Activated CD4-positive, CD25-positive, alpha-beta regulatory T cell treated with anti-CD3 and anti-CD28 coated beads, Interleukin-2, amount 50 U/mL, for 16 hours (primary cell): Measurements from ENCODE around the gene SCN10A.

Experiments used
- DNase-seq: peaks from one replicate; pipeline ENCODE4 v3.0.0-alpha.2; 2020; ENCODE audit warnings: low read depth, low spot score

Gene SCN10A

DNA sequence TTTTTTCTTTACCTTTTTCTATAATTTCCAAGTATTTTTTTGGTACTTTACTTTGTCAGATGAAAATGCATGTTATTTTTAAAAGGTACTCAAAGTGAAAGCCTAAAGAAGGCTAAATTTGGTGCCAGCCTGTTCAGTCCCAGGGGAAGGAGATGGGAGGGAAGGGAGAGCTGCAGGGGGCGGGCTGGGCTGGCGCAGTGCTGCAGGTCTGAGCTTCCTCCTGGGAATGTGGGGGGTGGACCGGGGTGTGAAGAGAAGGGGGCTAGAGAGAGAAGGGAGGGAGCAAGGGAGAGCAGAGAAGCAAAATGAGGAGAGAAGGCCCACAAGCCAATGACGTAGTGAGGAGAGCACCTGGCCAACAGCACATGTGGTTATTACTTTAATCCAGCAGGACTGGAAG, 95.6 kb downstream of the SCN10A start:
- no peak for DNase-seq

DNA sequence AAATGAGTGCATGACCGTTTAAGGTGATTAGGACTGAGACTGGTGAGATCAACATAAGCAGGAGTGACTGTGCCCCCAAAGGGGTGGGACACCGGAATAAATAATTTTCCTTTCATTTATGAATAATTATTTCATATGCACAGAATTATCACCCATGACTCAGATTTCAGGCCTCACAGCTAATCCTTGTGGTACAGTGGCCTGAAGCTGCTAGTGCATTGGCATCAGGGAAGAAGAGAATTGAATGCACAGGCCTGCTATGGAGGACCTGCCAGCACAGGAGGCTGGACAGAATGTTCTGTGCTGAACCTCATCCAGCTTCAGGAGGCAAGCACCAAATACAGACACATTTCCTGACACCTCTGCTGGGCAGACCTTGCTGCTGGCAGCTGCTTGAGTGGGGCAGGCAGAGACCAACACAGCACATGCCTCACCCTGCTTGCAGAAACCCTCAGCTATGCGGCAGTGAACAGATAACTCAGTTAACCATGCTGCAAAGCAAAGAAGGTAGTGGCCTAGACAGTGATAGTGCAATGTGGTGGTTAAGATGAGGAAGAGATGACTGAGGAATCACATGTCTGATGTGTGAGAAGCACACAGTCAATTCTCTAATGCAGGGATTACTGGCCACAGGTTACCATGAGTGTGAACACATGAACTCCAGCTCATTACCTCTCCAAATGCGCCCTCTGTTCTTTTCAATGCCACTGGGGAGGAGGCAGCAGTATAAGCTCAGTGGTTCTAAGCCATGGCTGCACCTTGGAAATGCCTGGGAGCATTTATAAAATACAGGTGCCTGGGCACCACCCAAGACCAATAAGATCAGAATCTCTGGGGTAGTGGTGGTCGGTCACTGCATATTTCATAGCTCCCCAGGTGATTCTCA, 98.4 kb downstream of the SCN10A start:
- DNase-seq = no peak

DNA sequence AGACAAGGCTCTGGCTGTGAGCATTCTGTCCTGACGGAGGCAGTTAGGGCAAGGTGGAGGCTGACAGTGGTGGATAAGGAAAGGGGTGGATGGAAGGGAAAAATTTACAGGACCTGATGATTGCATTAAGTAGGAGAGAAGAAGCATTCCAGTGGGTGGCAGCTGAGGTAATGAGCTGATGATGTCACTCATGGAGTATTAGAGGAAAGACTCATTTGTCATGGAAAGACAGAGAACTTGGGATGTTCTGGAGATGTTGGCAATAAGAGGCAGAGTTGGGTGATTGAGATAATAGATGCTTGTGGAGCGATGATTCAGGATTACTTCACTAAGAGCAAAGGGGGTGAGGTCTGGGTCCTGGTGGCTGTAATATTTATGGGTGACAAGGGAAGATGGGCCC, 102.9 kb downstream of the SCN10A start:
- DNase-seq = no peak

DNA sequence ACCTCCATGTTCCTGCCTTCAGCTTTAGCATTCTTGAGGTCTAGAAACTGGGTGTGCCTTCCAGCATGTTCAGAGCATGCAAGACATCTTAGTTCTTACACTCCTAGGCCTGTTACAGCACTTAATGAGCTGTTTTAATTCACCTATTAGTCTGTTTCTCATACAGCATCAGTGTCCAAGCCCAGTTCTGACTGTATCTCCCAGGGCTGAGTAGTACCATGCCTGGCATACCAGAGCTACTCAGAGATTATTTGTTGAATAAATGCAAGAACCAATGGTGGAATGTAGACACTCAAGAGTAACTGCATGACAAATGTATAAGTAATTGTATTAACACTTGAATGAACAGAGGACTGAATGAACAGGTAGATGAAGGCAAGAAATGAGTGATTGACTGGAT, 104.7 kb downstream of the SCN10A start:
- no peak for DNase-seq

DNA sequence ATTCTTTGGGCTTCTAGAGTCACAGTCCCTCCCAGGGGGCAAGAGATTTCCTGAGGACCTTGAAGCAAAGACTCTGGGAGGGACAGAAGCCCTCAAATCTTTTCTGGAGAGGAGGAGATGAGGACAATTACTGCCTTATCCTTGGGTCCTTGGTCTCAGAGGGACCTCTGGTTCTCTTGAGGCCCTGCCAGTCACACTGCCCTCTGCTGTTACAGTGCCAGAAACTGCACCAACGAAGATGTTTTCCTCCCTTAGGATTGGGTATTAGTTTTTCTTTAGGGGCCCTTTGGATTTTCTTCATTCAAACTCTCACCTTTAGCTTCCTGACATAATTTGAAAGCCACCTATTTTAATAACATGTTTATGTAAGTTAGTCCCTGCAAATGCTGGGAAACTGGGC, 108.3 kb downstream of the SCN10A start:
- no peak for DNase-seq

DNA sequence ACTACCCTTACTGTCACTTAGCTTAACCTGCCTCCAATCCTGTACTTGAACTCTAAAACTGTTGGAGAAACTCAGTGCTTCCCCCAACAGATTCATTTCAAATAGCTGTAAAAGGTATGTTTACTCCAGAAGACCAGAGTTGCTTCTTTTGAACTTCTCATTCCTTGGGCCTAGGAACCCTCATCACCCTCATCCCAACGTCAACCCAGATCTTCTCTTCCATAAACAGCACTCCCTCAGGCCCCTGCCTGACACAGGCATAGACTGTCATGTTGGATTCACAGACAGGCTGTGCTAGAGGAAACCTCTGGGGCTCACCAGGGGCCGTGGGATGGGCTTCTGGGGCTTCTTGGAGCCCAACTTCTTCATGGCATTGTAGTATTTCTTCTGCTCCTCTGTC, 109.1 kb downstream of the SCN10A start:
- DNase-seq = no peak

DNA sequence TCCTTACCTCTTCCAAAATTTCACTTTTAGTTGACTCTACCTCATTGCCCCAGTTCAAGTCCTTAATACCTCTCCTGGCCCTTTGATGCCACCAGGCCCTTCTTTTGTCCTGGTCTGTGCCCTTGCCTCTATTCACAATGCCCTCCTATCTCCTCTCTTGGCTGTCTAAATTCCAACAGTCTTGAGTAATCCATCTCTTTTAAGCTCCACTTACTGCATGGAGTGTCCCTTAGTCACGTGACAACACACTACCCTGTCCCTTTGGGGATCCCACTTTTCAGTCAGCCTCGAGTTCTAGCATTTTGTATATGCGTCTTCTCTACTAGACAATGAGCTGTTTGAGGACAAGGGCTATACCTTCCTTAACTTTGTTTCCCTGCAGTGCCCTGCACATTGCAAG, 113.8 kb downstream of the SCN10A start:
- DNase-seq = no peak

DNA sequence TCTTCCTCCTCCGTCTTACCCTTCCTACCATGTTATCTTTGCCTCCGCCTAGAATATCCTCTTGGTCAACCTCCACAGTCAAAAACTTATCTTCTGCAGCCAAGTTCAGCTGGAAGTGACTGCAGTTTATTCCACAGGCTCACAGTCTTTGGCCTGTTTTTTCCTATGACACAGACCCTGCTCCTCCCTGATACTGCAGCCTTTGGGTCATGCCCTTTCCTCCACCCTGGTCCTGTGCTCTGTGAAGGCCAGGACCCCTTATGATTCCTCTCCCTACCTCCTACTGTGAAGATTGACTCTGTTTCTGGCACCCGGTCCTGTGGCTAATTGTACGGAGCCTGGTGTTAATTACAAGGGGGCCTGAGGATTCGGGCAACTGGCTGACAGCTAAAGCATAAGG, 117.3 kb downstream of the SCN10A start:
- DNase-seq = no peak

DNA sequence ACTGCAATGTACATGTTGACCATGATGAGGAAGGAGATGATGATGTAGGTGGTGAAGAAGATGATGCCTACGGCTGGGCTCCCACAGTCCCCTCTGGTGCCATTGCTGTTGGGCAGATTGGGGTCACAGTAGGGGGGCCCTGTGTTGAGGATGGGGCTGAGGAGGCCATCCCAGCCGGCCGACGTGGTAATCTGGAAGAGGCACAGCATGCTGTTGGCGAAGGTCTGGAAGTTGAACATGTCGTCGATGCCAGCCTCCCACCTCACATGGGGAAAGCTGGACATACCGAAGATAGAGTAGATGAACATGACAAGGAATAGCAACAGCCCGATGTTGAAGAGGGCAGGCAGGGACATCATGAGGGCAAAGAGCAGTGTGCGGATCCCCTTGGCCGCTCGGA, 118.0 kb downstream of the SCN10A start:
- no peak for DNase-seq

DNA sequence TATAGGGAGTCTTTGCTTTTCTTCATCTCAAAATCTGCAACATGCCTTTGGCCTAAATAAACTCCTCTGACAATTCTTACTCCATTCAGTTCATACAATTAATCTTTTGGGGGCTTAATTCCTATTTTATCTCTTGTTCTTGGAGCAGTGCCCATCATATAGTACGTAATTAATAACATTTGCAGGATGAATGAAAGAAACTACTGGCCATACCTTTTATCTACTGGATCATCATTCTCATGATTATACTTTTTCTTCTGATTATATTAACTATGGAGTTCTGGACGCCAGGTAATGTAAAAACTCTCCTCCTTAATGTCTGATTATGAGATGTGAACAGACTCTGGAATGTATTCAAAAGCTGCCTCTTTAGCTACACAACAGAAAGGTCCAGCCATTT, 120.0 kb downstream of the SCN10A start:
- DNase-seq = no peak

DNA sequence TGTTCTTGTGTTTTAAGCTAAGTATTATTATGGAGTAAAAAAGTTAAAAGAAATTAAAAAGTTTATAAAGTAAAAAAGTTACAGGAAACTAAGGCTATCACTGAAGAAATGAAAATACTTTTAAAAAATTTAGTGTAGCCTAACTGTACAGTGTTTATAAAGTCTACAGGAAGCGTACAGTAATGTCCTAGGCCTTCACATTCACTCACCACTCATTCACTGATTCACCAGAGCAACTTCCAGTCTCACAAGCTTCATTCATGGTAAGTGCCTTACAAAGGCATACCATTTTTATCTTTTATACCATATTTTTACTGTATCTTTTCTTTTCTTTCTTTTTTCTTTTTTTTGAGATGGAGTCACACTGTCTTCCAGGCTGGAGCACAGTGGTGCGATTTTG, 125.8 kb downstream of the SCN10A start:
- no peak for DNase-seq

DNA sequence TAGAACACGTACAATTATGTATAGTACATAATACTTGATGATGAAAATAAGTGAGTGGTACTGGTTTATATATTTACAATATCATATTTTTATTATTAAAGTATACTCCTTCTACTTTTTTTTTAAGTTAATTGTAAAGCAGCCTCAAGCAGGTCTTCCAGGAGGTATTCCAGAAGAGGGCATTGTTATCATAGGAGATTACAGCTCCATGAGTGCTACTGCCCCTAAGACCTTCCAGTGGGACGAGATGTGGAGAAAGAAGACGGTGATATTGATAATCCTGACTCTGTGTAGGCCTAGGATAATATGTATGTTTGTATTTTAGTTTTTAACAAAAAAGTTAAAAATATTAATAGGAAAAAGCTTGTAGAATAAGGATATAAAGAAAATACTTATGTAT, 126.2 kb downstream of the SCN10A start:
- DNase-seq = no peak

DNA sequence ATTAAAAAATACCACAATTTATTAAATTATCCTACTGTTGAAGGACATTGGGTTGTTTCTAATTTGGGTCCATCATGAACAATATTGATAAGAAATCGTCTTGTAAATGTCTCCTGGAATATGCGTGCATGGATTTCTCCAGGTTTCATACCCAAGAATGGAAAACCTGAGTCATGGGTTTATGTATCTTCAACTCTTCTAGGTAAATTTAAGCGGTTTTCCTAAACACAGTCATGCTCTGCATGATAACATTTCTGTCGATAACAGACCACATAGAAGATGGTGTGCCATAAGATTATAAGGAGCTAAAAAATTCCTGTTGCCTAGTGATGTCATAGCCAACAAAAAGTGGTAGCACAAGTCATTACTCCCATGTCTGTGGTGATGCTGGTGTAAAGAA, 126.7 kb downstream of the SCN10A start:
- DNase-seq = no peak

DNA sequence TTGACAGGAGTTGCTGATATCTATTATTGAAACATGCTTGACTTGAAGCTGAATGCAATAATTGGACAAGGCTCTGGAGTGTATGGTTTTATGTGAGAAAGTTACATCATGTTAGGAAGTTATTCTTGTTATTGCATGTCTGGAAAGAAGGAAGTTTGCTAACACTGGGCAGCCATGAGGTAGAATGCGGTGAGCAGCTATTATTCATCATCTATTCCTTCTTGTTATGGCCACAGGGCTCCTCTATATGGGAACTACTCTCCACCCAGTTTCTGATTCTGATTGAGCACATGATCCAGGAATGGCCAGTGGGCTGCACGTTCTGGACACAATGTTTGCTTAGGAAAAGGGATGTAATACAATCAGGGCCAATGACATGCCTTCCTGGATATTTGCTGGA, 128.7 kb downstream of the SCN10A start:
- no peak for DNase-seq

DNA sequence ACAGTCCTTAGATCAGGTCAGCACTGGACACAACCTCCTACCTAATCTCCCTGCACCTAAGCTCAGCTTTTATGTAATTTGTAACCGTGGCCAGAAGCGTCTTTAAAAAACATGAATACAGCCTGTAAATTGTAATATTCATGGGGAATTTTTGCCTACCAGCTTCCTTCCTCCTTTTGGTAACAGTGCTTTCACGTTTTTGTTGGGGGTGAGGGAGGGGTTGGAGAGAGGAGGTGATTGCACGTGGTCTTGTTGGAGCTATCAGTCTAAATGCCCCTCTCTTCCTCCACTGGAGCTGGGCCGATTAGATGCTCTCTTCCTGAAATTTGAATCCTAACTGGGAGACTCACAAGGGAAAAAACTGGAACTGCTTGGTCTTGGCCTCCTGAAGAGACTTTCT, 131.5 kb downstream of the SCN10A start:
- no peak for DNase-seq

DNA sequence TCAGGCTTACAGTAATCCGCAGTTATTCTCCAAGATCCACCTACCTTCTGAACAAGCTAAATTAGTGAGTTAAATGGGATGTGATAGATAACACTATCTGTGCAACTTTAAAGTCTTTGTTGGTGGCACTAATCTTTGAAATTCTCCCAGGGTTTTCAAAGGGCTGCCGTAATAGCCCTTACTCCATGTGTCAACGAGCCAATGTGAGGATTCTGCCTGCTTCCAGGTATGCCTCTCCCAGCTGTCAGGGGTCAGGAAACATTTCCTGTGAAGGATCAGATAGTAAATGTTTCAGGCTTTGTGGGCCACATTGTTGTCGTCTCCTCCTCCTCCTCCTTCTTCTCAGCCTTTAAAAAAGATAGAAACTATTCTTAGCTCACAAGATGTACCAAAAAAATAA, 146.3 kb downstream of the SCN10A start:
- DNase-seq = no peak

DNA sequence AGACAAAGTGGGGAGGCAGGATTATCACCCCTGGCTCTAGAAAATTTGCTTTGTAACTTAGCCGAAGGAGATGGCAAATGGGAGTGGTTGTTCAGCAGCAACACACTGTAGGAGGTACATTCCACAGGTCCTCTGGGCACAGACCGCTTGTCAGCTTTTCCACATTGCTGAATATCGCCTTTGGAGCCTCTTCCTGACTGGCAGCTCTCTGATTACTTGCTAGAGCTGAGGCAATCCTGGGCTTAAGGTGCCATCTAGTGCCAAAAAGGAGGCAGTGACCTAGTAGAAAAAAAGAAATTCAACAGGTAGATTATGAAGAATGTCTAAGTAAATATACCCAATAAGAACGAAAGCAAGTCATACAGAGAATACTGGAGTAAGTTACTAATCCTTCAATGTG, 153.5 kb downstream of the SCN10A start:
- no peak for DNase-seq

DNA sequence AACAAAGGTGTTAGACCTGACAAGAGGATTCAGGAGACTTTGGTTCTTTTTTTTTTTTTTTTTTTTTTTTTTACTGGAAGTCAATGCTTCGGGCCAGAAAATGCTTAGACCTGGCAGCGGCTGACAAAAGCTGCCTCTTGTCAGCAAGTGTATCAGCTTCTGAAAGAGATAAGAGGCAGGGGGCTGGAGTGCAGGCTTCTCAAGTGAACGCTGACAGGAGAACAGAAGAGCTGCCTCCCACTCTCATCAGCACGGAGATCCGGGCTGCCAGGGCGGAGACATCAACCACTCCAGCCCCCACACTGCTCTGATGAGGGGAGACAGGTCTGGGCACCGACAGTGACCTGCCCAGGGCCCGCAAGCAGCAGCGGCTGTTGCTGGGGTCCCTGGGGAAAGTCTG, 157.2 kb downstream of the SCN10A start:
- DNase-seq = no peak

DNA sequence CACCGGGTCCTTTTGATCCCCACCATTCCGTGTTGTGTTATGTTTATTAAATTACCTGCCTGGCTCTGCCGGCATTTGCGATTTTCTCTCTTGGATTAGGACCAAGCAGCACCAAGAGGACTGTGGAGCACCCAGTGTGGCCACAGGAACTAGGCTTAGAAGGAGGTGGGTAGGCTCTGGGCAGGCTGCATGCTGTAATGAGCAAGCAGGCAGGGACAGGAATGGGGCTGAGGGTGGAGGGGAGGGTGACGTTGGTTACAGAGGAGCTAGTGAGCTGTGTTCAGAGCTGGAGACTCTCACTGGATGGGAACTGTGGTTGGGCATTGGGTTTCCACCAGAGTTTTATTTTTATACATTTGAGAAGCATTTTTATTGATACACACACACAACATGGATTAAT, 158.6 kb downstream of the SCN10A start:
- no peak for DNase-seq

DNA sequence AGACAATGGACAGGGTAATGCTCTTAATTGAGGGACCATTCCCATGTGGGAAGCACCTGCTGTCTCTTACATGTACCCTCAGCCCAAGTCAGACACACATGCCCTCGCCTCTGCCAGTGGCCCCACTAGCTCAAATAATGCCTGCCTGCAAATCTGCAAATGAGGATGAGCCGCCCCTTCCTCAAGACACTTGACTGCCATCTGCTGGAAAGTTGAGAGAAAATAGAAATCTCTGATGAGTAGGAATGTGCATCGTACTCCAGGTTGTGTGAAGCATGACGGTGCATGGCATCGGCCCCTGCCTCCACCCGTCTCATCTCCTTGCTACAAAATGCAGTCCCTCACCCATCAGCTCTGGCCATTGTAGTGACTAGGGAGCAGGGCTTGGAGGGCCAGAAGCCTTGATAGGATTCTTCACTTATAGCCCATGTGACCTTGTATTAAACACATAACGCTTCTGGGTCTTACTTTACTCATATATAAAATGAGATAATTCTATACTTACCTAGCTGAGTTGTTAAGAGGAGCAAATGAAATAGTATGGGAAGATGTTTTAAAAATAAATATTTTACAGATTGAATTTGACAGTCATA, 160.2 kb downstream of the SCN10A start:
- DNase-seq = no peak

DNA sequence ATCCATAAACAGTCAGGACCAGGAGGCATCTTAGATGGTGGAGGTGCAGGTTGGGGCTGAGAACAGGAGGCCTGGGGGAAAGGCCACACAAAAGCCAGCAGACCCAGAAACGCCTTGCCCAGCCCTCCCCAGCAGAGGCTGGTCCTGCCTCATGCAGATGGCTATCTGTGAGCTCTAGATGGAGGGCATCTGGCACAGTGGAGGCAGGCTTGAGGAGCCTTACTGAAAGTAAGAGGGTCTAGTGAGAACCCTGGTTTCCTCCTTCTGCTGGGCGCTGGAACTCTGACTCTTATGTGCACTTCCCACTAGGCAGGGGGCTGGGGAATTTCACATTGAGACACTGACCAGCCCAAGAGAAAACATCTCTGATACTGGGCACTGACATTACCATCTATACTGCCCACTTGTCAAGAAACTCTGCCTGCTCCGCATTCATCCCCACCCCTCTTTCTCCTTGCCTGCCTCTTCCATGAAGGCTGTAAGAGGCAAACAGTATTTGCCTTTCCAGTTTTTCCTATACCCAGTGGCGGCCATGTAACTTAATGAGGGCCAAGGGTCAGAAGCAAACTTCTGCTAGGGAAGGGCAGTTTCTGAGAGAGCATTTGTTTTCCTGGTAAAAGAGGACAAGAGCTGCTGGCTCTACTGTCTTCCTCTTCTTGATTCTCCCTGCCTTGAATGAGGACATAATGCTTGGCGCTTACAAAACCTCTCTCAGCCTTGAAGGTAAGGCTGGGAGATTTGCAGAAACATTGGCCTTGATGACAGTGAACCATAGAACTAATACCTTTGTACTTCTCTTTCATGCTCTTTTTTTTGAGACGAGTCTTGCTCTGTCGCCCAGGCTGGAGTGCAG, 162.1 kb downstream of the SCN10A start:
- no peak for DNase-seq

DNA sequence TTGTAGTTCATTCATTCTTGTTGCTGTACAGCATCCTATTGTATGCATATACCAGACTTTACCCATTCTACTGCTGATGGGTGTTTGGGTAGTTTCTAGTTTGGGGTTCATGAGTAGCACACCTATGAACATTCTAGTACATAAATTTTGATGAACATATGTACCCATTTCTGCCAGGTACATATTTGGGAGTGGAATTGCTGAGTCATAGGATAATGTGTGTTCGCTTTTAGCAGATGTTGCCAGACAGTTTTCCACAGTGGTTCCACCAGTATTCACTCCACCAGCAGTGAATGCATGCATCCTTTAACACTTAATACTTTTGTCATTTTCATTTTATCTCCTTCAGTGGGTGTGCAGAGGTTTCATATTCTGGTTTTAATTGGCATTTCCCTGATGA, 163.1 kb downstream of the SCN10A start:
- DNase-seq = no peak
